Measurements from ENCODE around the gene LHFPL3.

GRCh38 chr7:104358446-104359132, 30.2 kb downstream of the LHFPL3 start:
- TF ChIP-seq CTCF (conservative IDR thresholded peaks at IDR 0.05 in 1 of 2, IDR thresholded peaks at IDR 0.05 in 1 of 2; ENCODE audit: low read depth in 1 of 2, low read length in 2 of 2) (no peak), EZH2 (IDR thresholded peaks at IDR 0.05; ENCODE audit: low read length, missing control alignments) (no peak)

All from fibroblast of lung (primary cell).